SK-N-SH treated with all-trans-retinoic acid at 6 μM for 48 hours (cell line): ENCODE data around the gene TNK2.

Experiments
- ATAC-seq: fragments of 200-7000 bp; cut with Tn5 transposase; 3 replicates; pipeline ENCODE4 v1.9.1; 2020; ENCODE audit warnings: mild to moderate bottlenecking, moderate library complexity
- ARNTL ChIP-seq: fragments of 450-650 bp; formaldehyde crosslinking; IDR thresholded peaks from 2 replicates; pipeline ENCODE4 v1.5.0; 2020; ENCODE audit warnings: low read depth, mild to moderate bottlenecking, moderate library complexity, borderline replicate concordance
- BACH2 ChIP-seq: fragments of 250-450 bp; sonication (Bioruptor Pico); IDR thresholded peaks from 2 replicates; pipeline ENCODE4 v1.9.0; 2021; ENCODE audit warnings: mild to moderate bottlenecking, borderline replicate concordance
- CSDC2 ChIP-seq: fragments of 250-450 bp; sonication (Bioruptor Pico); IDR thresholded peaks from 2 replicates; pipeline ENCODE4 v1.5.0; 2020; ENCODE audit warnings: mild to moderate bottlenecking, moderate library complexity
- ESRRG ChIP-seq: fragments of 250-450 bp; sonication (Bioruptor Pico); IDR thresholded peaks from 2 replicates; pipeline ENCODE4 v1.6.1; 2021; ENCODE audit warnings: mild to moderate bottlenecking
- GLIS3 ChIP-seq: fragments of 250-450 bp; sonication (Bioruptor Pico); IDR thresholded peaks from 2 replicates; pipeline ENCODE4 v1.5.0; 2020; ENCODE audit warnings: mild to moderate bottlenecking, moderate library complexity
- ISL1 ChIP-seq: fragments of 250-450 bp; sonication (Bioruptor Pico); IDR thresholded peaks from 2 replicates; pipeline ENCODE4 v2.1.2; 2022; ENCODE audit warnings: mild to moderate bottlenecking, moderate library complexity
- OSR1 ChIP-seq: fragments of 250-450 bp; sonication (Bioruptor Pico); IDR thresholded peaks from 2 replicates; pipeline ENCODE4 v1.8.0; 2022; ENCODE audit warnings: moderate library complexity, mild to moderate bottlenecking, inconsistent platforms
- PPARA ChIP-seq: fragments of 250-450 bp; sonication (Bioruptor Pico); IDR thresholded peaks from 2 replicates; pipeline ENCODE4 v1.5.0; 2020; ENCODE audit warnings: mild to moderate bottlenecking, borderline replicate concordance
- RARB ChIP-seq: fragments of 250-450 bp; sonication (Bioruptor Pico); IDR thresholded peaks from 2 replicates; pipeline ENCODE4 v1.8.0; 2021; ENCODE audit warnings: mild to moderate bottlenecking, moderate library complexity
- TCF4 ChIP-seq: fragments of 250-450 bp; sonication (Bioruptor Pico); IDR thresholded peaks from 2 replicates; pipeline ENCODE4 v1.8.0; 2021; ENCODE audit warnings: mild to moderate bottlenecking, moderate library complexity, borderline replicate concordance
- TOX ChIP-seq: fragments of 250-450 bp; sonication (Bioruptor Pico); IDR thresholded peaks from 2 replicates; pipeline ENCODE4 v1.8.0; 2021; ENCODE audit warnings: mild to moderate bottlenecking, moderate library complexity, borderline replicate concordance
- ZC3H10 ChIP-seq: fragments of 250-450 bp; sonication (Bioruptor Pico); IDR thresholded peaks from 2 replicates; pipeline ENCODE4 v1.5.1; 2021; ENCODE audit warnings: mild to moderate bottlenecking, moderate library complexity
- ZFP3 ChIP-seq: fragments of 250-450 bp; sonication (Bioruptor Pico); IDR thresholded peaks from 2 replicates; pipeline ENCODE4 v1.5.0; 2020; ENCODE audit warnings: mild to moderate bottlenecking, moderate library complexity
- ZFP30 ChIP-seq: fragments of 450-650 bp; formaldehyde crosslinking; IDR thresholded peaks from 2 replicates; pipeline ENCODE4 v1.5.0; 2022; ENCODE audit warnings: mild to moderate bottlenecking, moderate library complexity
- ZNF565 ChIP-seq: fragments of 450-650 bp; formaldehyde crosslinking; conservative IDR thresholded peaks from 2 replicates; pipeline ENCODE4 v1.5.0; 2020; ENCODE audit warnings: low read depth, mild to moderate bottlenecking, moderate library complexity
- ZNF70 ChIP-seq: fragments of 450-650 bp; formaldehyde crosslinking; IDR thresholded peaks from 2 replicates; pipeline ENCODE4 v1.5.0; 2020; ENCODE audit warnings: mild to moderate bottlenecking, moderate library complexity
- ZNF8 ChIP-seq: fragments of 450-650 bp; formaldehyde crosslinking; IDR thresholded peaks from 2 replicates; pipeline ENCODE4 v1.5.0; 2020; ENCODE audit warnings: mild to moderate bottlenecking, moderate library complexity
- TF ChIP-seq, protein P1 (sequence below): fragments of 250-450 bp; sonication (Bioruptor Pico); IDR thresholded peaks from 2 replicates; pipeline ENCODE4 v1.8.0; 2020; ENCODE audit warnings: mild to moderate bottlenecking, moderate library complexity, borderline replicate concordance
- TF ChIP-seq, protein P2 (sequence below): fragments of 250-450 bp; sonication (Bioruptor Pico); IDR thresholded peaks from 2 replicates; pipeline ENCODE4 v1.5.1; 2020; ENCODE audit warnings: low read depth, mild to moderate bottlenecking, moderate library complexity
- TF ChIP-seq, protein P3 (sequence below): fragments of 250-450 bp; sonication (Bioruptor Pico); IDR thresholded peaks from 2 replicates; pipeline ENCODE4 v1.5.0; 2020; ENCODE audit warnings: mild to moderate bottlenecking, moderate library complexity
- TF ChIP-seq, protein P4 (sequence below): fragments of 250-450 bp; sonication (Bioruptor Pico); IDR thresholded peaks from 2 replicates; pipeline ENCODE4 v1.8.0; 2021; ENCODE audit warnings: low read depth, mild to moderate bottlenecking, moderate library complexity, borderline replicate concordance

The TNK2 gene

DNA sequence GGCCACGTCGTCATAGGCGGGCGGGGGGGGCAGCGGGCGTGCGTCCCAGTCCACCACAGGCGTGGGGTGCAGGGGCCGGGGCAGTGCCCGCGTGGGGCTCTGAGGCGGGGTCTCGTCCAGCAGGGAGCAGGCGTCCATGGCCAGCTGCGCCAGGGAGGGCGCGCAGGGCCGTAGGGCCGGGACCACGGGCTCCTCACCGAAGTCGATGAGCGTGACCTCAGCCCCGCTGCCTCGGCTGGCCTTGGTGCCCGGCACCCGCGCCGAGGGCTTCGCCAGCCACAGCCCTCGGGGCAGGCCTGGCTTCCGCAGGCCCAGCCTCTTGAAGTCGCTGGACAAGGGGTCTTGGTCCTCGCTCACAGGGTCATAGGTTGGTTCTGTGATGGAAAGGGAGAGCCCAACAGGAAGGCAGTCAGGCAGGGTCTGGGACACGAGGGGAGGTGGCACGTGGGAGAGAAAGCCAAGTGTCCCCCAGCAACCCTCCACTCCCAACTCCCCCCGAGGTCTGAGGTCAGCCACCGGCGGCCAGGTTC lies 40.0 kb downstream of the TNK2 start:
- no peak for ATAC-seq
- TF ChIP-seq TCF4 (CRISPR knock-in tag) (no peak), ARNTL (CRISPR knock-in tag) (no peak), RARB (no peak), ZFP30 (CRISPR knock-in tag) (no peak), ZFP3 (CRISPR knock-in tag) (no peak), ZNF565 (CRISPR knock-in tag) (no peak), GLIS3 (no peak)
- TF ChIP-seq, protein P1, sequence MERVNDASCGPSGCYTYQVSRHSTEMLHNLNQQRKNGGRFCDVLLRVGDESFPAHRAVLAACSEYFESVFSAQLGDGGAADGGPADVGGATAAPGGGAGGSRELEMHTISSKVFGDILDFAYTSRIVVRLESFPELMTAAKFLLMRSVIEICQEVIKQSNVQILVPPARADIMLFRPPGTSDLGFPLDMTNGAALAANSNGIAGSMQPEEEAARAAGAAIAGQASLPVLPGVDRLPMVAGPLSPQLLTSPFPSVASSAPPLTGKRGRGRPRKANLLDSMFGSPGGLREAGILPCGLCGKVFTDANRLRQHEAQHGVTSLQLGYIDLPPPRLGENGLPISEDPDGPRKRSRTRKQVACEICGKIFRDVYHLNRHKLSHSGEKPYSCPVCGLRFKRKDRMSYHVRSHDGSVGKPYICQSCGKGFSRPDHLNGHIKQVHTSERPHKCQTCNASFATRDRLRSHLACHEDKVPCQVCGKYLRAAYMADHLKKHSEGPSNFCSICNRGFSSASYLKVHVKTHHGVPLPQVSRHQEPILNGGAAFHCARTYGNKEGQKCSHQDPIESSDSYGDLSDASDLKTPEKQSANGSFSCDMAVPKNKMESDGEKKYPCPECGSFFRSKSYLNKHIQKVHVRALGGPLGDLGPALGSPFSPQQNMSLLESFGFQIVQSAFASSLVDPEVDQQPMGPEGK (CRISPR knock-in tag) = no peak
- TF ChIP-seq, protein P2, sequence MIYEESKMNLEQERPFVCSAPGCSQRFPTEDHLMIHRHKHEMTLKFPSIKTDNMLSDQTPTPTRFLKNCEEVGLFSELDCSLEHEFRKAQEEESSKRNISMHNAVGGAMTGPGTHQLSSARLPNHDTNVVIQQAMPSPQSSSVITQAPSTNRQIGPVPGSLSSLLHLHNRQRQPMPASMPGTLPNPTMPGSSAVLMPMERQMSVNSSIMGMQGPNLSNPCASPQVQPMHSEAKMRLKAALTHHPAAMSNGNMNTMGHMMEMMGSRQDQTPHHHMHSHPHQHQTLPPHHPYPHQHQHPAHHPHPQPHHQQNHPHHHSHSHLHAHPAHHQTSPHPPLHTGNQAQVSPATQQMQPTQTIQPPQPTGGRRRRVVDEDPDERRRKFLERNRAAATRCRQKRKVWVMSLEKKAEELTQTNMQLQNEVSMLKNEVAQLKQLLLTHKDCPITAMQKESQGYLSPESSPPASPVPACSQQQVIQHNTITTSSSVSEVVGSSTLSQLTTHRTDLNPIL (CRISPR knock-in tag) = no peak

DNA sequence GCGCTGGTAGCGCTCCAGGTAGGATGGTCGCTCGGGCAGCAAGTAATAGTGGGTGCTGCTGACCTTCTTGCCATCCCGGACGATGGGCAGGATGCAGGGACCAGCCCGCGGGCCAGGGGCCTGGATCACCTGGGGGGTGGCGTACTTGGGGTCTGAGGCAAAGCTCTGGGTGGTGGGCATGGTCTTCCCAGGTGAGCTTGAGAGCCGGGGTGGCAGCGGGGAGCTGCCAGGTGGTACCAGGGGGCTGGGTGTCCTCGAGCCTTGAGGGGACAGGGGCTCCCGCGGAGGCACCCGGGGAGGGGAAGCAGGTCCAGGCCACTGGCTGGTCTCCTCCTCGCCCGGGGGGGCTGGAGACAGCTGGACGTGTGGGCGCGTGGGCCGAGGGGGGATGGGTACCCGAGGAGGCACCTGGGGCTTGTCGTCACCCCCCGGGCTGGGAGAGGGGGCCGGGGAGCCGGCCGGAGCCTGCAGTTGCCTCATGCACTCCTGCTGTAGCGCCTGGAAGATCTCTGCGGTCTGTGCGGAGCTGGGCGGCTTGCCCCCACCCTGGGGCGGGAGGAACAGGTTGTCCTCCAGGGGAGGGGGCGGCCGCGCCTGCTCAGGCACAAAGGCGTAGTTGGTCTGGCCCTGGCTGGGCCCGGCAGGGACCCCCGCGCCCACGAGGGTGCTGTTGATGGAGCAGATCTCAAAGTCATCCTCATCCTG lies 40.6 kb downstream of the TNK2 start:
- ATAC-seq = no peak
- TF ChIP-seq ISL1 (CRISPR knock-in tag) (no peak), ZFP3 (CRISPR knock-in tag) (no peak), GLIS3 (no peak), ESRRG (CRISPR knock-in tag) (no peak), RARB (no peak)
- TF ChIP-seq, protein P3, sequence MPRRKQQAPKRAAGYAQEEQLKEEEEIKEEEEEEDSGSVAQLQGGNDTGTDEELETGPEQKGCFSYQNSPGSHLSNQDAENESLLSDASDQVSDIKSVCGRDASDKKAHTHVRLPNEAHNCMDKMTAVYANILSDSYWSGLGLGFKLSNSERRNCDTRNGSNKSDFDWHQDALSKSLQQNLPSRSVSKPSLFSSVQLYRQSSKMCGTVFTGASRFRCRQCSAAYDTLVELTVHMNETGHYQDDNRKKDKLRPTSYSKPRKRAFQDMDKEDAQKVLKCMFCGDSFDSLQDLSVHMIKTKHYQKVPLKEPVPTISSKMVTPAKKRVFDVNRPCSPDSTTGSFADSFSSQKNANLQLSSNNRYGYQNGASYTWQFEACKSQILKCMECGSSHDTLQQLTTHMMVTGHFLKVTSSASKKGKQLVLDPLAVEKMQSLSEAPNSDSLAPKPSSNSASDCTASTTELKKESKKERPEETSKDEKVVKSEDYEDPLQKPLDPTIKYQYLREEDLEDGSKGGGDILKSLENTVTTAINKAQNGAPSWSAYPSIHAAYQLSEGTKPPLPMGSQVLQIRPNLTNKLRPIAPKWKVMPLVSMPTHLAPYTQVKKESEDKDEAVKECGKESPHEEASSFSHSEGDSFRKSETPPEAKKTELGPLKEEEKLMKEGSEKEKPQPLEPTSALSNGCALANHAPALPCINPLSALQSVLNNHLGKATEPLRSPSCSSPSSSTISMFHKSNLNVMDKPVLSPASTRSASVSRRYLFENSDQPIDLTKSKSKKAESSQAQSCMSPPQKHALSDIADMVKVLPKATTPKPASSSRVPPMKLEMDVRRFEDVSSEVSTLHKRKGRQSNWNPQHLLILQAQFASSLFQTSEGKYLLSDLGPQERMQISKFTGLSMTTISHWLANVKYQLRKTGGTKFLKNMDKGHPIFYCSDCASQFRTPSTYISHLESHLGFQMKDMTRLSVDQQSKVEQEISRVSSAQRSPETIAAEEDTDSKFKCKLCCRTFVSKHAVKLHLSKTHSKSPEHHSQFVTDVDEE (CRISPR knock-in tag) = no peak
- TF ChIP-seq, protein P1 (CRISPR knock-in tag) = no peak
- TF ChIP-seq, protein P2 (CRISPR knock-in tag) = no peak

DNA sequence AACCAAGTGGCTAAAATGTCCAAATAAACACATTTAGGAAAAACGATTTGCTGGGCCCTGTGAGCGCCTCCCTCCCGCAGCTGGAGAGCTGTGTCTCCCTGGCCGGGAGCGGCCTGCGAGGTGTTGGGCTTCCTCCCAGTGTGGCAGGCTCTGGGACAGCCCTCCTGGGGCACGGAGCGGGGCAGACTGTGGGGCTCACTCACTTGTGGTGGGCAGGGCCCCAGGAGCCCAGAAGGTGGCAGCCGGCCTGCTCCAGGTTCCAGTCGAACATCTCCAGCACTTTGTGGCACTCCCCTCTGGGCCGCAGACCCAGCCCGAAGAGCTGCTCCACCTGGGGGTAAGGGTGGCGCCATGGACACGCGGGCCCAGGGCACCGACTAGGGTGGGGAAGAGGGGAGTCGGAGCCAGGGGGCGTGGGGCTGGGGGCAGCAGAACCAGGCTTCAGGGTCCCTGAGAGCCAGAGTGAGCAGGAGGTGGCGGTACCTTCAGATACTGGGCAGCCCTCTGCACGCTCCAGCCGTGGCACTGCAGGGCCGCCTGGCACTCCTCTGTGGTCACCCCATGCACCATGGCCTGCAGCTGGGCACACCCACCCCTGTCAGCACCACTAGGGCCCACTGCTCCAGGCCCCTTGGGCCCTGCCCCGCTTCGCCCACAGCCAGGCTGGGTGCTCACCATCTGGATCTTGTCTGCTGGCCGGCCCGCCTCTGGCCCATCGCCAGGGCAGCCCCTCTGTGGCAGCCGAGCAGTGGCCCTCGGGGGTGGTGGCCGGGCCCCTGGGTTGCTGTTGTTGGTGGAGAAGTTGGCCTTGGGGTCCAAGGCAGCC lies 41.5 kb downstream of the TNK2 start:
- no peak for ATAC-seq
- no peak for TF ChIP-seq ESRRG (CRISPR knock-in tag)
- TF ChIP-seq ZNF8 (CRISPR knock-in tag) = no peak
- no peak for TF ChIP-seq ZC3H10 (CRISPR knock-in tag)
- no peak for TF ChIP-seq ZFP30 (CRISPR knock-in tag)
- TF ChIP-seq ZFP3 (CRISPR knock-in tag) = no peak
- no peak for TF ChIP-seq ZNF70 (CRISPR knock-in tag)
- TF ChIP-seq TCF4 (CRISPR knock-in tag) = no peak
- TF ChIP-seq CSDC2 (CRISPR knock-in tag) = no peak
- no peak for TF ChIP-seq OSR1 (CRISPR knock-in tag)
- no peak for TF ChIP-seq TOX (CRISPR knock-in tag)
- no peak for TF ChIP-seq BACH2
- TF ChIP-seq, protein P1 (CRISPR knock-in tag) = no peak
- no peak for TF ChIP-seq ZNF565 (CRISPR knock-in tag)
- no peak for TF ChIP-seq ARNTL (CRISPR knock-in tag)
- TF ChIP-seq PPARA = no peak
- TF ChIP-seq, protein P4, sequence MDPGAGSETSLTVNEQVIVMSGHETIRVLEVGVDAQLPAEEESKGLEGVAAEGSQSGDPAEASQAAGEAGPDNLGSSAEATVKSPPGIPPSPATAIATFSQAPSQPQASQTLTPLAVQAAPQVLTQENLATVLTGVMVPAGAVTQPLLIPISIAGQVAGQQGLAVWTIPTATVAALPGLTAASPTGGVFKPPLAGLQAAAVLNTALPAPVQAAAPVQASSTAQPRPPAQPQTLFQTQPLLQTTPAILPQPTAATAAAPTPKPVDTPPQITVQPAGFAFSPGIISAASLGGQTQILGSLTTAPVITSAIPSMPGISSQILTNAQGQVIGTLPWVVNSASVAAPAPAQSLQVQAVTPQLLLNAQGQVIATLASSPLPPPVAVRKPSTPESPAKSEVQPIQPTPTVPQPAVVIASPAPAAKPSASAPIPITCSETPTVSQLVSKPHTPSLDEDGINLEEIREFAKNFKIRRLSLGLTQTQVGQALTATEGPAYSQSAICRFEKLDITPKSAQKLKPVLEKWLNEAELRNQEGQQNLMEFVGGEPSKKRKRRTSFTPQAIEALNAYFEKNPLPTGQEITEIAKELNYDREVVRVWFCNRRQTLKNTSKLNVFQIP (CRISPR knock-in tag) = no peak
